Measurements from ENCODE around the gene PEX10. TPM values are rescaled to one million over a fixed set of nuclear protein-coding genes. Genes with fewer than 3 reads are reported as not detected.

Gene PEX10
- total and polyA plus RNA-seq, 10 of the 15 experiments (the other 5 are each of a cell fraction or from before 2014, with no cell fraction given) = 0.24 to 24.9 (median 16.8) TPM; not detected in 1

DNA sequence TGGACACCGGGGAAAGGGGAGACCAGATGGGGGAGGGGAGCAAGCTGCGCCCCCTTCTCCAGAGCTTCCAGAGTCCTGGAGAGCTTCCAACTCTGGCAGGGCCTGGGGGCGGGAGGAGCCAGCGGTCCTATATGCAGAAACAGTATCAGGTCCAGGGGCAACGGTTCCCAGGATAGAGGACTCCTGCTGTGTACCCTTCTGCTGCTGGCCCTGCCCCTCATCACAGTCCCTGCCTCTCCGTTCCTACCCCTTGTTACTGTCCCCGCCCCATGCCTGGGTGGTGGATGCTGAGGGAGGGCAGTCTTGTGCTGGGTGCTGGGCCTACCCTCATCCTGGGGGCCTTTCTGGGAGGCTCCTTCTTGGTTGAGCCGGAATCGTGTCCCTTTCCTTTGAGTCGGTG is 19.2 kb upstream of the PEX10 start:
- H3K4me2 ChIP-seq (ENCODE audit: control insufficient read depth, insufficient read depth) = no peak overlapping the region
- no peaks in the 10 kb centered on the region for H4K20me1 ChIP-seq (ENCODE audit: control insufficient read depth, insufficient read depth)
- ChIA-PET SMC1A (ENCODE audit: uncharacterized antibody, unreplicated experiment) (no interaction called here), CTCF (no interaction called here), RAD21 (ENCODE audit: unreplicated experiment) (no interaction called here), POLR2A (no interaction called here)
- intact Hi-C loops (cut with micrococcal nuclease; ENCODE audit: unreplicated experiment) (no loop called here), in situ Hi-C loops (cut with MboI) (no loop called here)
- no peaks in the 10 kb centered on the region for H3K79me2 ChIP-seq (ENCODE audit: control insufficient read depth, insufficient read depth, low read length)
- H3K36me3 ChIP-seq (ENCODE audit: control insufficient read depth in 2 of 2, insufficient read depth in 2 of 2, low read length in 1 of 2) = no peaks in the 10 kb centered on the region
- H3K9me3 ChIP-seq (replicated peaks; ENCODE audit: control insufficient read depth, insufficient read depth, low read length) = peaks cover 4% of the 10 kb centered on the region; the same call in 1 of the 3 replicates
- WGBS (ENCODE audit: insufficient coverage, insufficient replicate concordance, low lambda C conversion rate, missing lambda C conversion rate) = 36% methylated on average over 10 of the region's 10 CpGs
- H3K4me1 ChIP-seq (ENCODE audit: control insufficient read depth, insufficient read depth, low read length) = no peaks in the 10 kb centered on the region
- H3K27ac ChIP-seq (ENCODE audit: control insufficient read depth, insufficient read depth) = no peak overlapping the region
- no peak overlapping the region for H3K4me3 ChIP-seq
- ATAC-seq (no peak), DNase-seq (ENCODE audit: low read depth, low spot score) (no peak), FAIRE-seq (no peak)
- no peaks in the 10 kb centered on the region; a peak in 2 of 4 replicates for H3K27me3 ChIP-seq (replicated peaks in 1 of 2; ENCODE audit: control insufficient read depth in 2 of 2, insufficient read depth in 2 of 2, low read length in 1 of 2)
- no peak overlapping the region for H2AFZ ChIP-seq (ENCODE audit: control insufficient read depth, low read depth, low read length)
- no peak overlapping the region for H3K9ac ChIP-seq (ENCODE audit: control insufficient read depth, insufficient read depth, low read length)
- no TSS peak for BruUV-seq (replicated peaks)
- TF ChIP-seq, protein P1, sequence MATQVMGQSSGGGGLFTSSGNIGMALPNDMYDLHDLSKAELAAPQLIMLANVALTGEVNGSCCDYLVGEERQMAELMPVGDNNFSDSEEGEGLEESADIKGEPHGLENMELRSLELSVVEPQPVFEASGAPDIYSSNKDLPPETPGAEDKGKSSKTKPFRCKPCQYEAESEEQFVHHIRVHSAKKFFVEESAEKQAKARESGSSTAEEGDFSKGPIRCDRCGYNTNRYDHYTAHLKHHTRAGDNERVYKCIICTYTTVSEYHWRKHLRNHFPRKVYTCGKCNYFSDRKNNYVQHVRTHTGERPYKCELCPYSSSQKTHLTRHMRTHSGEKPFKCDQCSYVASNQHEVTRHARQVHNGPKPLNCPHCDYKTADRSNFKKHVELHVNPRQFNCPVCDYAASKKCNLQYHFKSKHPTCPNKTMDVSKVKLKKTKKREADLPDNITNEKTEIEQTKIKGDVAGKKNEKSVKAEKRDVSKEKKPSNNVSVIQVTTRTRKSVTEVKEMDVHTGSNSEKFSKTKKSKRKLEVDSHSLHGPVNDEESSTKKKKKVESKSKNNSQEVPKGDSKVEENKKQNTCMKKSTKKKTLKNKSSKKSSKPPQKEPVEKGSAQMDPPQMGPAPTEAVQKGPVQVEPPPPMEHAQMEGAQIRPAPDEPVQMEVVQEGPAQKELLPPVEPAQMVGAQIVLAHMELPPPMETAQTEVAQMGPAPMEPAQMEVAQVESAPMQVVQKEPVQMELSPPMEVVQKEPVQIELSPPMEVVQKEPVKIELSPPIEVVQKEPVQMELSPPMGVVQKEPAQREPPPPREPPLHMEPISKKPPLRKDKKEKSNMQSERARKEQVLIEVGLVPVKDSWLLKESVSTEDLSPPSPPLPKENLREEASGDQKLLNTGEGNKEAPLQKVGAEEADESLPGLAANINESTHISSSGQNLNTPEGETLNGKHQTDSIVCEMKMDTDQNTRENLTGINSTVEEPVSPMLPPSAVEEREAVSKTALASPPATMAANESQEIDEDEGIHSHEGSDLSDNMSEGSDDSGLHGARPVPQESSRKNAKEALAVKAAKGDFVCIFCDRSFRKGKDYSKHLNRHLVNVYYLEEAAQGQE (IDR thresholded peaks at IDR 0.05; ENCODE audit: low read depth, low read length) = no peak
- no peak for TF ChIP-seq FOXK2 (IDR thresholded peaks at IDR 0.05)
- no peak for TF ChIP-seq ZNF622 (IDR thresholded peaks at IDR 0.05)
- no peak for TF ChIP-seq IRF4 (IDR thresholded peaks at IDR 0.05; ENCODE audit: low read depth, low read length)
- no peak for TF ChIP-seq RFX5 (IDR thresholded peaks at IDR 0.05; ENCODE audit: low read depth, low read length)
- no peak for TF ChIP-seq ASH2L (IDR thresholded peaks at IDR 0.05; ENCODE audit: borderline replicate concordance, low read depth)
- TF ChIP-seq, protein P2, sequence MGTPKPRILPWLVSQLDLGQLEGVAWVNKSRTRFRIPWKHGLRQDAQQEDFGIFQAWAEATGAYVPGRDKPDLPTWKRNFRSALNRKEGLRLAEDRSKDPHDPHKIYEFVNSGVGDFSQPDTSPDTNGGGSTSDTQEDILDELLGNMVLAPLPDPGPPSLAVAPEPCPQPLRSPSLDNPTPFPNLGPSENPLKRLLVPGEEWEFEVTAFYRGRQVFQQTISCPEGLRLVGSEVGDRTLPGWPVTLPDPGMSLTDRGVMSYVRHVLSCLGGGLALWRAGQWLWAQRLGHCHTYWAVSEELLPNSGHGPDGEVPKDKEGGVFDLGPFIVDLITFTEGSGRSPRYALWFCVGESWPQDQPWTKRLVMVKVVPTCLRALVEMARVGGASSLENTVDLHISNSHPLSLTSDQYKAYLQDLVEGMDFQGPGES (IDR thresholded peaks at IDR 0.05) = no peak
- TF ChIP-seq, protein P3, sequence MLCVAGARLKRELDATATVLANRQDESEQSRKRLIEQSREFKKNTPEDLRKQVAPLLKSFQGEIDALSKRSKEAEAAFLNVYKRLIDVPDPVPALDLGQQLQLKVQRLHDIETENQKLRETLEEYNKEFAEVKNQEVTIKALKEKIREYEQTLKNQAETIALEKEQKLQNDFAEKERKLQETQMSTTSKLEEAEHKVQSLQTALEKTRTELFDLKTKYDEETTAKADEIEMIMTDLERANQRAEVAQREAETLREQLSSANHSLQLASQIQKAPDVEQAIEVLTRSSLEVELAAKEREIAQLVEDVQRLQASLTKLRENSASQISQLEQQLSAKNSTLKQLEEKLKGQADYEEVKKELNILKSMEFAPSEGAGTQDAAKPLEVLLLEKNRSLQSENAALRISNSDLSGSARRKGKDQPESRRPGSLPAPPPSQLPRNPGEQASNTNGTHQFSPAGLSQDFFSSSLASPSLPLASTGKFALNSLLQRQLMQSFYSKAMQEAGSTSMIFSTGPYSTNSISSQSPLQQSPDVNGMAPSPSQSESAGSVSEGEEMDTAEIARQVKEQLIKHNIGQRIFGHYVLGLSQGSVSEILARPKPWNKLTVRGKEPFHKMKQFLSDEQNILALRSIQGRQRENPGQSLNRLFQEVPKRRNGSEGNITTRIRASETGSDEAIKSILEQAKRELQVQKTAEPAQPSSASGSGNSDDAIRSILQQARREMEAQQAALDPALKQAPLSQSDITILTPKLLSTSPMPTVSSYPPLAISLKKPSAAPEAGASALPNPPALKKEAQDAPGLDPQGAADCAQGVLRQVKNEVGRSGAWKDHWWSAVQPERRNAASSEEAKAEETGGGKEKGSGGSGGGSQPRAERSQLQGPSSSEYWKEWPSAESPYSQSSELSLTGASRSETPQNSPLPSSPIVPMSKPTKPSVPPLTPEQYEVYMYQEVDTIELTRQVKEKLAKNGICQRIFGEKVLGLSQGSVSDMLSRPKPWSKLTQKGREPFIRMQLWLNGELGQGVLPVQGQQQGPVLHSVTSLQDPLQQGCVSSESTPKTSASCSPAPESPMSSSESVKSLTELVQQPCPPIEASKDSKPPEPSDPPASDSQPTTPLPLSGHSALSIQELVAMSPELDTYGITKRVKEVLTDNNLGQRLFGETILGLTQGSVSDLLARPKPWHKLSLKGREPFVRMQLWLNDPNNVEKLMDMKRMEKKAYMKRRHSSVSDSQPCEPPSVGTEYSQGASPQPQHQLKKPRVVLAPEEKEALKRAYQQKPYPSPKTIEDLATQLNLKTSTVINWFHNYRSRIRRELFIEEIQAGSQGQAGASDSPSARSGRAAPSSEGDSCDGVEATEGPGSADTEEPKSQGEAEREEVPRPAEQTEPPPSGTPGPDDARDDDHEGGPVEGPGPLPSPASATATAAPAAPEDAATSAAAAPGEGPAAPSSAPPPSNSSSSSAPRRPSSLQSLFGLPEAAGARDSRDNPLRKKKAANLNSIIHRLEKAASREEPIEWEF (IDR thresholded peaks at IDR 0.05; ENCODE audit: insufficient replicate concordance, low read depth, low read length) = no peak
- TF ChIP-seq YY1 (IDR thresholded peaks at IDR 0.05; ENCODE audit: low read depth, low read length) = no peak
- no peak for TF ChIP-seq SREBF2 (IDR thresholded peaks at IDR 0.05; ENCODE audit: low read length)
- TF ChIP-seq, protein P4, sequence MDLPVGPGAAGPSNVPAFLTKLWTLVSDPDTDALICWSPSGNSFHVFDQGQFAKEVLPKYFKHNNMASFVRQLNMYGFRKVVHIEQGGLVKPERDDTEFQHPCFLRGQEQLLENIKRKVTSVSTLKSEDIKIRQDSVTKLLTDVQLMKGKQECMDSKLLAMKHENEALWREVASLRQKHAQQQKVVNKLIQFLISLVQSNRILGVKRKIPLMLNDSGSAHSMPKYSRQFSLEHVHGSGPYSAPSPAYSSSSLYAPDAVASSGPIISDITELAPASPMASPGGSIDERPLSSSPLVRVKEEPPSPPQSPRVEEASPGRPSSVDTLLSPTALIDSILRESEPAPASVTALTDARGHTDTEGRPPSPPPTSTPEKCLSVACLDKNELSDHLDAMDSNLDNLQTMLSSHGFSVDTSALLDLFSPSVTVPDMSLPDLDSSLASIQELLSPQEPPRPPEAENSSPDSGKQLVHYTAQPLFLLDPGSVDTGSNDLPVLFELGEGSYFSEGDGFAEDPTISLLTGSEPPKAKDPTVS (IDR thresholded peaks at IDR 0.05; ENCODE audit: low read depth, low read length) = no peak
- no peak for TF ChIP-seq GATAD2B (conservative IDR thresholded peaks at IDR 0.05; ENCODE audit: low read depth)
- no peak for TF ChIP-seq TAF1 (IDR thresholded peaks at IDR 0.05; ENCODE audit: borderline replicate concordance, low read depth, low read length)
- no peak for TF ChIP-seq TCF7 (IDR thresholded peaks at IDR 0.05; ENCODE audit: borderline replicate concordance)
- no peak for TF ChIP-seq POLR2AphosphoS5 (IDR thresholded peaks at IDR 0.05; ENCODE audit: low read length)
